HepG2 (cell line): ENCODE measurements around the gene CPT1C. TPM values are rescaled to one million over a fixed set of nuclear protein-coding genes. Genes with fewer than 3 reads are reported as not detected.
A peak's percentile ranks its signal among the peaks of the same experiment; 100 is the strongest.

Experiments
- CBFB ChIP-seq: sonication (generic); formaldehyde crosslinking; IDR thresholded peaks from 2 replicates; pipeline ENCODE4 v1.4.0; 2020; ENCODE audit warnings: missing genetic modification reagents
- DNMT3B ChIP-seq: conservative IDR thresholded peaks from 2 replicates; pipeline ENCODE4 v1.6.1; 2016; ENCODE audit warnings: missing biosample characterization, control low read depth
- HNF4A ChIP-seq: sonication (generic); formaldehyde crosslinking; IDR thresholded peaks from 2 replicates; pipeline ENCODE4 v1.4.0; 2020; ENCODE audit warnings: missing genetic modification reagents
- KDM1A ChIP-seq: IDR thresholded peaks from 2 replicates; pipeline ENCODE4 v1.6.1; 2016; ENCODE audit warnings: missing compliant biosample characterization
- KLF11 ChIP-seq: IDR thresholded peaks from 2 replicates; pipeline ENCODE4 v1.6.1; 2016; ENCODE audit warnings: missing compliant biosample characterization
- REPIN1 ChIP-seq: sonication (generic); formaldehyde crosslinking; IDR thresholded peaks from 2 replicates; pipeline ENCODE4 v1.8.0; 2022; ENCODE audit warnings: missing genetic modification reagents, low read depth, mild to moderate bottlenecking, borderline replicate concordance
- TSC22D2 ChIP-seq: sonication (generic); formaldehyde crosslinking; IDR thresholded peaks from 2 replicates; pipeline ENCODE4 v1.5.1; 2020; ENCODE audit warnings: missing genetic modification reagents, mild to moderate bottlenecking, borderline replicate concordance
- ZMAT3 ChIP-seq: sonication (generic); formaldehyde crosslinking; conservative IDR thresholded peaks from 2 replicates; pipeline ENCODE4 v1.7.0; 2021; ENCODE audit warnings: missing genetic modification reagents
- ZNF143 ChIP-seq: sonication (generic); formaldehyde crosslinking; IDR thresholded peaks from 2 replicates; pipeline ENCODE4 v1.4.0; 2020; ENCODE audit warnings: missing genetic modification reagents
- ZNF256 ChIP-seq: sonication (generic); formaldehyde crosslinking; conservative IDR thresholded peaks from 2 replicates; pipeline ENCODE4 v1.4.0; 2020; ENCODE audit warnings: missing genetic modification reagents
- ZNF382 ChIP-seq: sonication (generic); formaldehyde crosslinking; IDR thresholded peaks from 2 replicates; pipeline ENCODE4 v1.5.0; 2020; ENCODE audit warnings: missing genetic modification reagents, mild to moderate bottlenecking, borderline replicate concordance
- ZNF577 ChIP-seq: sonication (generic); formaldehyde crosslinking; IDR thresholded peaks from 2 replicates; pipeline ENCODE4 v1.4.0; 2020; ENCODE audit warnings: mild to moderate bottlenecking, low read depth, missing genetic modification reagents, borderline replicate concordance
- ZNF703 ChIP-seq: sonication (generic); formaldehyde crosslinking; IDR thresholded peaks from 2 replicates; pipeline ENCODE4 v1.5.1; 2020; ENCODE audit warnings: missing genetic modification reagents, mild to moderate bottlenecking, moderate library complexity, borderline replicate concordance
- ZNF761 ChIP-seq: sonication (generic); formaldehyde crosslinking; conservative IDR thresholded peaks from 2 replicates; pipeline ENCODE4 v1.4.0; 2020; ENCODE audit warnings: mild to moderate bottlenecking, missing genetic modification reagents
- ZSCAN30 ChIP-seq: sonication (generic); formaldehyde crosslinking; IDR thresholded peaks from 2 replicates; pipeline ENCODE4 v1.5.0; 2020; ENCODE audit warnings: mild to moderate bottlenecking, missing genetic modification reagents
- polyA plus RNA-seq, 8 experiments: library from polyadenylated mRNA; depleted of rRNA in 3 of 8; stranded (reverse) in 7 of 8; unstranded in 1 of 8; fragments of >200 nt; fragmentation: Illumina TruSeq in 4 of 8; extraction: Trizol in 4 of 8; gene quantifications; 2 replicates each; pipeline versions ENCODE4 v1.2.1 to v1.2.3, GENCODE V29; 2011 to 2016; ENCODE audit warnings: low read depth in 4 of 8, missing spikeins in 1 of 8, mixed read lengths in 1 of 8; ENCODE audit not compliant: insufficient read depth in 1 of 8
- total RNA-seq, 5 experiments: library from RNA; depleted of rRNA; stranded (reverse); fragments of >200 nt; fragmentation: Illumina TruSeq; extraction: Trizol; gene quantifications; 2 replicates each; pipeline ENCODE4 v1.2.3, GENCODE V29; 2016; ENCODE audit warnings: low read depth in 1 of 5
- TF ChIP-seq, protein P1 (sequence below): sonication (generic); formaldehyde crosslinking; IDR thresholded peaks from 2 replicates; pipeline ENCODE4 v1.8.0; 2022; ENCODE audit warnings: mild to moderate bottlenecking, missing genetic modification reagents
- TF ChIP-seq, protein P2 (sequence below): sonication (generic); formaldehyde crosslinking; conservative IDR thresholded peaks from 2 replicates; pipeline ENCODE4 v1.4.0; 2020; ENCODE audit warnings: missing genetic modification reagents
- TF ChIP-seq, protein P3 (sequence below): IDR thresholded peaks from 2 replicates; pipeline ENCODE4 v1.6.1; 2016; ENCODE audit warnings: missing genetic modification reagents, missing compliant biosample characterization
- TF ChIP-seq, protein P4 (sequence below): sonication (generic); formaldehyde crosslinking; IDR thresholded peaks from 2 replicates; pipeline ENCODE4 v1.8.1; 2023; ENCODE audit warnings: mild to moderate bottlenecking, missing genetic modification reagents
- TF ChIP-seq, protein P5 (sequence below): sonication (generic); formaldehyde crosslinking; IDR thresholded peaks from 2 replicates; pipeline ENCODE4 v1.8.0; 2022; ENCODE audit warnings: mild to moderate bottlenecking, missing genetic modification reagents, moderate library complexity
- TF ChIP-seq, protein P6 (sequence below): IDR thresholded peaks from 2 replicates; pipeline ENCODE4 v1.6.1; 2016; ENCODE audit warnings: mild to moderate bottlenecking

CPT1C gene
- total and polyA plus RNA-seq, 2 of the 13 experiments (the other 11 are each of a cell fraction or from before 2014, with no cell fraction given): 0.18 TPM; not detected in 1

DNA sequence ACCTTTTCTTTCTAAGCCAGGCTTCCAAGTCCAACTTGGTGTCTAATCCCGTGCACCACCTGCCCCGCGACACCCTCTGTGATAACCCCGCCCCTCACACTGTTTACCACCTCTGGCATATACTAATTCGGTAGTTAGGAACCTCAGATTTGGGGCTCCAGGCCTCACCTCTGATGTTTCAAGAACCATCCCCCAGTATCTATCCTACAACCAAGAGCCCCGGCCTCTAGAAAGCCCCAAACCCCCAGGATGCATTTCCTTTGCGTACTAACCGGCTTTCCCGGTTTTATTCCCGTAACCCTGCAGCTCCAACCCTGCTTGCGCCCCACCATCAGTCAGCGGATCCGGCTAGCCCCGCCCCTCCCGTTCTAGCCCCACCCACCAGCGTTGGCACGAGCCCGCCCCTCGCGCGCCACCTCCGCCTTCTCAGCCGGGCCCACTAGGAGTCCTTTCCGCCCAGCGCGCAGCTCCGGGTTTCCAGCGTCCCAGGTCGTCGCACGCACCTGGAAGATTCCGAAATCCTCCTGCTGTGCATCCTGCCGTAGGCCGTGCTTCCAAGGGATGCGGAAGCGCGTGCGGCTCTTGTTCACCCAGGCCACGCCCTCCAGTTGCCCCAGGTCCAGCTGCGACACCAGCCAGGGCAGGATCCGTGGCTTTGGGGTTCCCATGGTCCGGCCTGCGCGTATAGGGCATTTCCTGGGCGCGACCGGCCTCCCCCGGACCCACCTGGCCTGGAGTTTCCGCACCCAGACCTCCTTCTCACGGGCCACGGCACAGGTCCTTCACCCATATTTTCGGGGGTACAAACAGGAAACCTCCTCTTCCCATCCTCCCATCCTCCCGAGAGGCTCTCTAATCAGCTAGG lies 26.5 kb upstream of the CPT1C start (continued):
- TF ChIP-seq, protein P1, sequence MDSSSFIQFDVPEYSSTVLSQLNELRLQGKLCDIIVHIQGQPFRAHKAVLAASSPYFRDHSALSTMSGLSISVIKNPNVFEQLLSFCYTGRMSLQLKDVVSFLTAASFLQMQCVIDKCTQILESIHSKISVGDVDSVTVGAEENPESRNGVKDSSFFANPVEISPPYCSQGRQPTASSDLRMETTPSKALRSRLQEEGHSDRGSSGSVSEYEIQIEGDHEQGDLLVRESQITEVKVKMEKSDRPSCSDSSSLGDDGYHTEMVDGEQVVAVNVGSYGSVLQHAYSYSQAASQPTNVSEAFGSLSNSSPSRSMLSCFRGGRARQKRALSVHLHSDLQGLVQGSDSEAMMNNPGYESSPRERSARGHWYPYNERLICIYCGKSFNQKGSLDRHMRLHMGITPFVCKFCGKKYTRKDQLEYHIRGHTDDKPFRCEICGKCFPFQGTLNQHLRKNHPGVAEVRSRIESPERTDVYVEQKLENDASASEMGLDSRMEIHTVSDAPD: no peak
- TF ChIP-seq ZNF382 (CRISPR knock-in tag) (no peak), KLF11 (CRISPR knock-in tag) (no peak), ZNF143 (peak; percentile 55; the same call in 1 of the 2 replicates), ZNF256 (CRISPR knock-in tag) (no peak), REPIN1 (CRISPR knock-in tag) (no peak), ZNF577 (CRISPR knock-in tag) (no peak), CBFB (0 out of 2 replicates have a peak, but pooled peaks have one; percentile 38), HNF4A (CRISPR knock-in tag) (no peak), KDM1A (CRISPR knock-in tag) (no peak), ZNF703 (no peak), DNMT3B (CRISPR knock-in tag) (no peak), ZNF761 (CRISPR knock-in tag) (no peak; the same call in 1 of the 2 replicates), TSC22D2 (CRISPR knock-in tag) (0 out of 2 replicates have a peak, but pooled peaks have one; percentile 40), ZSCAN30 (CRISPR knock-in tag) (no peak), ZMAT3 (peak; percentile 71; the same call in 1 of the 2 replicates)
- TF ChIP-seq, protein P2, sequence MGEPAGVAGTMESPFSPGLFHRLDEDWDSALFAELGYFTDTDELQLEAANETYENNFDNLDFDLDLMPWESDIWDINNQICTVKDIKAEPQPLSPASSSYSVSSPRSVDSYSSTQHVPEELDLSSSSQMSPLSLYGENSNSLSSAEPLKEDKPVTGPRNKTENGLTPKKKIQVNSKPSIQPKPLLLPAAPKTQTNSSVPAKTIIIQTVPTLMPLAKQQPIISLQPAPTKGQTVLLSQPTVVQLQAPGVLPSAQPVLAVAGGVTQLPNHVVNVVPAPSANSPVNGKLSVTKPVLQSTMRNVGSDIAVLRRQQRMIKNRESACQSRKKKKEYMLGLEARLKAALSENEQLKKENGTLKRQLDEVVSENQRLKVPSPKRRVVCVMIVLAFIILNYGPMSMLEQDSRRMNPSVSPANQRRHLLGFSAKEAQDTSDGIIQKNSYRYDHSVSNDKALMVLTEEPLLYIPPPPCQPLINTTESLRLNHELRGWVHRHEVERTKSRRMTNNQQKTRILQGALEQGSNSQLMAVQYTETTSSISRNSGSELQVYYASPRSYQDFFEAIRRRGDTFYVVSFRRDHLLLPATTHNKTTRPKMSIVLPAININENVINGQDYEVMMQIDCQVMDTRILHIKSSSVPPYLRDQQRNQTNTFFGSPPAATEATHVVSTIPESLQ (CRISPR knock-in tag): no peak
- TF ChIP-seq, protein P3, sequence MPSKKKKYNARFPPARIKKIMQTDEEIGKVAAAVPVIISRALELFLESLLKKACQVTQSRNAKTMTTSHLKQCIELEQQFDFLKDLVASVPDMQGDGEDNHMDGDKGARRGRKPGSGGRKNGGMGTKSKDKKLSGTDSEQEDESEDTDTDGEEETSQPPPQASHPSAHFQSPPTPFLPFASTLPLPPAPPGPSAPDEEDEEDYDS: peak; percentile 59
- TF ChIP-seq, protein P4, sequence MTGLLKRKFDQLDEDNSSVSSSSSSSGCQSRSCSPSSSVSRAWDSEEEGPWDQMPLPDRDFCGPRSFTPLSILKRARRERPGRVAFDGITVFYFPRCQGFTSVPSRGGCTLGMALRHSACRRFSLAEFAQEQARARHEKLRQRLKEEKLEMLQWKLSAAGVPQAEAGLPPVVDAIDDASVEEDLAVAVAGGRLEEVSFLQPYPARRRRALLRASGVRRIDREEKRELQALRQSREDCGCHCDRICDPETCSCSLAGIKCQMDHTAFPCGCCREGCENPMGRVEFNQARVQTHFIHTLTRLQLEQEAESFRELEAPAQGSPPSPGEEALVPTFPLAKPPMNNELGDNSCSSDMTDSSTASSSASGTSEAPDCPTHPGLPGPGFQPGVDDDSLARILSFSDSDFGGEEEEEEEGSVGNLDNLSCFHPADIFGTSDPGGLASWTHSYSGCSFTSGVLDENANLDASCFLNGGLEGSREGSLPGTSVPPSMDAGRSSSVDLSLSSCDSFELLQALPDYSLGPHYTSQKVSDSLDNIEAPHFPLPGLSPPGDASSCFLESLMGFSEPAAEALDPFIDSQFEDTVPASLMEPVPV: no peak
- TF ChIP-seq, protein P5, sequence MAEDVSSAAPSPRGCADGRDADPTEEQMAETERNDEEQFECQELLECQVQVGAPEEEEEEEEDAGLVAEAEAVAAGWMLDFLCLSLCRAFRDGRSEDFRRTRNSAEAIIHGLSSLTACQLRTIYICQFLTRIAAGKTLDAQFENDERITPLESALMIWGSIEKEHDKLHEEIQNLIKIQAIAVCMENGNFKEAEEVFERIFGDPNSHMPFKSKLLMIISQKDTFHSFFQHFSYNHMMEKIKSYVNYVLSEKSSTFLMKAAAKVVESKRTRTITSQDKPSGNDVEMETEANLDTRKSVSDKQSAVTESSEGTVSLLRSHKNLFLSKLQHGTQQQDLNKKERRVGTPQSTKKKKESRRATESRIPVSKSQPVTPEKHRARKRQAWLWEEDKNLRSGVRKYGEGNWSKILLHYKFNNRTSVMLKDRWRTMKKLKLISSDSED: no peak
- TF ChIP-seq, protein P6, sequence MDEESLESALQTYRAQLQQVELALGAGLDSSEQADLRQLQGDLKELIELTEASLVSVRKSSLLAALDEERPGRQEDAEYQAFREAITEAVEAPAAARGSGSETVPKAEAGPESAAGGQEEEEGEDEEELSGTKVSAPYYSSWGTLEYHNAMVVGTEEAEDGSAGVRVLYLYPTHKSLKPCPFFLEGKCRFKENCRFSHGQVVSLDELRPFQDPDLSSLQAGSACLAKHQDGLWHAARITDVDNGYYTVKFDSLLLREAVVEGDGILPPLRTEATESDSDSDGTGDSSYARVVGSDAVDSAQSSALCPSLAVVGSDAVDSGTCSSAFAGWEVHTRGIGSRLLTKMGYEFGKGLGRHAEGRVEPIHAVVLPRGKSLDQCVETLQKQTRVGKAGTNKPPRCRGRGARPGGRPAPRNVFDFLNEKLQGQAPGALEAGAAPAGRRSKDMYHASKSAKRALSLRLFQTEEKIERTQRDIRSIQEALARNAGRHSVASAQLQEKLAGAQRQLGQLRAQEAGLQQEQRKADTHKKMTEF (CRISPR knock-in tag): peak; percentile 59; the same call in 1 of the 2 replicates
